ENCODE measurements around the gene MALRD1. TPM values are rescaled to one million over a fixed set of nuclear protein-coding genes. Genes with fewer than 3 reads are reported as not detected.

The MALRD1 gene
- total and polyA plus RNA-seq, 10 donors = 0.06 to 1.6 (median 0.43) TPM

GRCh38 chr10:19468413-19468812, 419.8 kb downstream of the MALRD1 start:
- Histone ChIP-seq H3K36me3 (no peaks in the 10 kb centered on the region), H3K27ac (no peak overlapping the region), H3K4me3 (no peak overlapping the region), H3K4me1 (no peaks in the 10 kb centered on the region), H3K9me3 (peaks cover 0 to 14% (median 0%) of the 10 kb centered on the region in 8 donors), H3K27me3 (replicated peaks in 1 of 7) (no peaks in the 10 kb centered on the region)
- 60 to 89% (median 76%) methylated on average over 1 of the region's 1 CpG for WGBS, 5 donors
- no peak for TF ChIP-seq POLR2A (IDR thresholded peaks at IDR 0.05)
- no peak for TF ChIP-seq POLR2AphosphoS5 (IDR thresholded peaks at IDR 0.05)
- TF ChIP-seq, protein P1, sequence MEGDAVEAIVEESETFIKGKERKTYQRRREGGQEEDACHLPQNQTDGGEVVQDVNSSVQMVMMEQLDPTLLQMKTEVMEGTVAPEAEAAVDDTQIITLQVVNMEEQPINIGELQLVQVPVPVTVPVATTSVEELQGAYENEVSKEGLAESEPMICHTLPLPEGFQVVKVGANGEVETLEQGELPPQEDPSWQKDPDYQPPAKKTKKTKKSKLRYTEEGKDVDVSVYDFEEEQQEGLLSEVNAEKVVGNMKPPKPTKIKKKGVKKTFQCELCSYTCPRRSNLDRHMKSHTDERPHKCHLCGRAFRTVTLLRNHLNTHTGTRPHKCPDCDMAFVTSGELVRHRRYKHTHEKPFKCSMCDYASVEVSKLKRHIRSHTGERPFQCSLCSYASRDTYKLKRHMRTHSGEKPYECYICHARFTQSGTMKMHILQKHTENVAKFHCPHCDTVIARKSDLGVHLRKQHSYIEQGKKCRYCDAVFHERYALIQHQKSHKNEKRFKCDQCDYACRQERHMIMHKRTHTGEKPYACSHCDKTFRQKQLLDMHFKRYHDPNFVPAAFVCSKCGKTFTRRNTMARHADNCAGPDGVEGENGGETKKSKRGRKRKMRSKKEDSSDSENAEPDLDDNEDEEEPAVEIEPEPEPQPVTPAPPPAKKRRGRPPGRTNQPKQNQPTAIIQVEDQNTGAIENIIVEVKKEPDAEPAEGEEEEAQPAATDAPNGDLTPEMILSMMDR (IDR thresholded peaks at IDR 0.05 in 8 of 11, conservative IDR thresholded peaks at IDR 0.05 in 3 of 11) = no peak
- DNase-seq = no peak
- intact Hi-C loops (cut with DNase I; ENCODE audit: low total_unique reads) = no loop called here

DNA sequence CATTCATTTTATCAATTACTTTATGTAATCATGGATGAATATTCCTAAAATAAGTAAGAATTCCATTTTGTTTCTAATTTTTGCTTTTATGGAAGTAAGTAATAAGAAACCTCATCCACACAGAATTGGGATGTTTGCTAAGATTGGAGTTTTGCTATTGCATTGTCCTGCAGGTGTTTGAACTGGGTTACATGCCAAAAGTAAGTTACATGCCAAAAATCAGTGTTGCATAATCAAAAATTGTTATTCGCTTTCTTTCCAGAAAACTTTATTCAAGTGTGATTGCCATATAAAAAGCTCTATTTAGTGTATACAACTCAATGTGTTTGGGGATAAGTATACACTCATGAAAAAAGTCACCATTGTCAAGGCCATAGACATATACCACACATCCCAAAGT, 420.9 kb downstream of the MALRD1 start:
- WGBS, 5 donors = 0 to 68% (median 0%) methylated on average over 1 of the region's 1 CpG
- intact Hi-C loops (cut with DNase I; ENCODE audit: low total_unique reads) = no loop called here
- Histone ChIP-seq H3K9me3 (peaks cover 0 to 14% (median 0%) of the 10 kb centered on the region in 8 donors), H3K27me3 (replicated peaks in 1 of 7) (no peaks in the 10 kb centered on the region), H3K4me3 (no peak overlapping the region), H3K4me1 (no peaks in the 10 kb centered on the region), H3K36me3 (no peaks in the 10 kb centered on the region), H3K27ac (no peak overlapping the region)
- TF ChIP-seq POLR2AphosphoS5 (IDR thresholded peaks at IDR 0.05) (no peak), POLR2A (IDR thresholded peaks at IDR 0.05) (no peak)
- TF ChIP-seq, protein P1 (IDR thresholded peaks at IDR 0.05 in 8 of 11, conservative IDR thresholded peaks at IDR 0.05 in 3 of 11) = no peak
- DNase-seq = no peak

DNA sequence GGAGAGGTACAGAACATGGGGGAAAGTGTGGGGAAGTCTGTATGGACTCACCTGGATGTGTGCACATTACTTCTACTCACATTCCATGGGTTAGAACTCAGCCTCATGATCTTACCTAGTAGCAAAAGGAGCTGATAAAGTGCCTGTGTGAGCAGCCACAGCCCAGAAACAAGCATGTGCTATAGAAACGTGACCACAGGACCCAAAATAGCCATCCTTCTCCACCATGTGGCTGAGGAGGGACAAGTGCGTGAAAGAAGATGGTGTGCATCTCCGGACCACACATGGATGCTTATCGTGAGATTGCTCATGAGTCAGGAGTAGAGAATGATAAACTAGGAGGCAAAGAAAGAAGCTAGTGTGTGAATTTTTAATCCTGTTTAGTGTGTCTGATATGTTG, 431.3 kb downstream of the MALRD1 start:
- H3K4me3 ChIP-seq = no peak overlapping the region
- WGBS, 5 donors = 71 to 80% (median 73%) methylated on average over 4 of the region's 4 CpGs
- intact Hi-C loops (cut with DNase I; ENCODE audit: low total_unique reads) = no loop called here
- H3K4me1 ChIP-seq = no peaks in the 10 kb centered on the region
- no peak overlapping the region for H3K27ac ChIP-seq
- peaks cover 0 to 6% (median 0%) of the 10 kb centered on the region in 8 donors for H3K9me3 ChIP-seq
- H3K27me3 ChIP-seq (replicated peaks in 1 of 7) = no peaks in the 10 kb centered on the region
- H3K36me3 ChIP-seq = no peaks in the 10 kb centered on the region
- TF ChIP-seq POLR2AphosphoS5 (IDR thresholded peaks at IDR 0.05) = no peak
- no peak for TF ChIP-seq POLR2A (IDR thresholded peaks at IDR 0.05)
- TF ChIP-seq, protein P1 (IDR thresholded peaks at IDR 0.05 in 8 of 11, conservative IDR thresholded peaks at IDR 0.05 in 3 of 11) = no peak
- no peak for DNase-seq

DNA sequence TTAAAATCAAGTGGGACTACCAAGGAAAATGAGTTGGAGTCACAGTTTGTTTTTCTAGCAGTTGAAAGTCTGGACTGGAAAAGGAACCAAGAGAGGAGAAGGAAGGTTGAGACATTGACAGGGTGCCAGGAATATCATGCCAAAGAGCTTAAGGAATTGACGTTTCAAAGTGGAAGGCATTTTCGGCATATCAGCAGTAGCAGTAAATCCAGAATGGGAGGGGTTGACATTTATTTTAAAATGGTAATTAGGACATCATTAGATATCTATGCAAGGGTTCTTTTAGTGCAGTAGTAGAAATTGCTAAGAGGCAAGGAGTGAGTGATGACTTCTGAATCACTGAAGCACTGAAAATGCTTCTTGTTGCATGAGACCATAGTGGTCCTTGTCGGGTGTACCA, 431.8 kb downstream of the MALRD1 start:
- TF ChIP-seq POLR2AphosphoS5 (IDR thresholded peaks at IDR 0.05) (no peak), POLR2A (IDR thresholded peaks at IDR 0.05) (no peak)
- TF ChIP-seq, protein P1 (IDR thresholded peaks at IDR 0.05 in 8 of 11, conservative IDR thresholded peaks at IDR 0.05 in 3 of 11) = no peak
- Histone ChIP-seq H3K27ac (no peak overlapping the region), H3K27me3 (replicated peaks in 1 of 7) (no peaks in the 10 kb centered on the region), H3K4me1 (no peaks in the 10 kb centered on the region), H3K4me3 (no peak overlapping the region), H3K36me3 (no peaks in the 10 kb centered on the region), H3K9me3 (peaks cover 0 to 6% (median 0%) of the 10 kb centered on the region in 8 donors)
- intact Hi-C loops (cut with DNase I; ENCODE audit: low total_unique reads) = no loop called here
- 72 to 84% (median 73%) methylated on average over 3 of the region's 3 CpGs for WGBS, 5 donors
- no peak for DNase-seq
